Measurements from ENCODE around the gene MROH9. TPM values are rescaled to one million over a fixed set of nuclear protein-coding genes. Genes with fewer than 3 reads are reported as not detected.

Gene MROH9
- total and polyA plus RNA-seq, 2 experiments from 2014 or later, result 0.06 TPM; not detected in 1

DNA sequence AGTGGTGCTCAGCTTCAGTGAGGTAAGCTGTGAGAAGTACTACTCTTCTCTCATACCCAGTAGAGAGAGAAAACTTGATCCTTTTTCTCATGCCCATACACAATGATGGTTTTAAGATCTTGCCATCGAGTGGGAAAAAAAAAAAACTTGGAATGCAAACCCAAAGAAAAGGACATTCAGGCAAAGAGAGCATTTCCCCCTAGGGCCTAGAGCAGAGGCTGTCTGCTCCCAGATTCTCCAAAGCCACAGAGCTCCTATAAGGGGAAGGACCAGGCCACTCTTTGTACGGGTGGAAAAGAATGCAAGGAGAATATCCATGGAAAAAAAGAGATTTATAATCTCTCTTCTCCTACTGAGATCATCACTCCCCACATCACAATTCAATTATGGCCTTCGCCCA, 34.9 kb downstream of the MROH9 start (continued):
- TF ChIP-seq, protein P1, sequence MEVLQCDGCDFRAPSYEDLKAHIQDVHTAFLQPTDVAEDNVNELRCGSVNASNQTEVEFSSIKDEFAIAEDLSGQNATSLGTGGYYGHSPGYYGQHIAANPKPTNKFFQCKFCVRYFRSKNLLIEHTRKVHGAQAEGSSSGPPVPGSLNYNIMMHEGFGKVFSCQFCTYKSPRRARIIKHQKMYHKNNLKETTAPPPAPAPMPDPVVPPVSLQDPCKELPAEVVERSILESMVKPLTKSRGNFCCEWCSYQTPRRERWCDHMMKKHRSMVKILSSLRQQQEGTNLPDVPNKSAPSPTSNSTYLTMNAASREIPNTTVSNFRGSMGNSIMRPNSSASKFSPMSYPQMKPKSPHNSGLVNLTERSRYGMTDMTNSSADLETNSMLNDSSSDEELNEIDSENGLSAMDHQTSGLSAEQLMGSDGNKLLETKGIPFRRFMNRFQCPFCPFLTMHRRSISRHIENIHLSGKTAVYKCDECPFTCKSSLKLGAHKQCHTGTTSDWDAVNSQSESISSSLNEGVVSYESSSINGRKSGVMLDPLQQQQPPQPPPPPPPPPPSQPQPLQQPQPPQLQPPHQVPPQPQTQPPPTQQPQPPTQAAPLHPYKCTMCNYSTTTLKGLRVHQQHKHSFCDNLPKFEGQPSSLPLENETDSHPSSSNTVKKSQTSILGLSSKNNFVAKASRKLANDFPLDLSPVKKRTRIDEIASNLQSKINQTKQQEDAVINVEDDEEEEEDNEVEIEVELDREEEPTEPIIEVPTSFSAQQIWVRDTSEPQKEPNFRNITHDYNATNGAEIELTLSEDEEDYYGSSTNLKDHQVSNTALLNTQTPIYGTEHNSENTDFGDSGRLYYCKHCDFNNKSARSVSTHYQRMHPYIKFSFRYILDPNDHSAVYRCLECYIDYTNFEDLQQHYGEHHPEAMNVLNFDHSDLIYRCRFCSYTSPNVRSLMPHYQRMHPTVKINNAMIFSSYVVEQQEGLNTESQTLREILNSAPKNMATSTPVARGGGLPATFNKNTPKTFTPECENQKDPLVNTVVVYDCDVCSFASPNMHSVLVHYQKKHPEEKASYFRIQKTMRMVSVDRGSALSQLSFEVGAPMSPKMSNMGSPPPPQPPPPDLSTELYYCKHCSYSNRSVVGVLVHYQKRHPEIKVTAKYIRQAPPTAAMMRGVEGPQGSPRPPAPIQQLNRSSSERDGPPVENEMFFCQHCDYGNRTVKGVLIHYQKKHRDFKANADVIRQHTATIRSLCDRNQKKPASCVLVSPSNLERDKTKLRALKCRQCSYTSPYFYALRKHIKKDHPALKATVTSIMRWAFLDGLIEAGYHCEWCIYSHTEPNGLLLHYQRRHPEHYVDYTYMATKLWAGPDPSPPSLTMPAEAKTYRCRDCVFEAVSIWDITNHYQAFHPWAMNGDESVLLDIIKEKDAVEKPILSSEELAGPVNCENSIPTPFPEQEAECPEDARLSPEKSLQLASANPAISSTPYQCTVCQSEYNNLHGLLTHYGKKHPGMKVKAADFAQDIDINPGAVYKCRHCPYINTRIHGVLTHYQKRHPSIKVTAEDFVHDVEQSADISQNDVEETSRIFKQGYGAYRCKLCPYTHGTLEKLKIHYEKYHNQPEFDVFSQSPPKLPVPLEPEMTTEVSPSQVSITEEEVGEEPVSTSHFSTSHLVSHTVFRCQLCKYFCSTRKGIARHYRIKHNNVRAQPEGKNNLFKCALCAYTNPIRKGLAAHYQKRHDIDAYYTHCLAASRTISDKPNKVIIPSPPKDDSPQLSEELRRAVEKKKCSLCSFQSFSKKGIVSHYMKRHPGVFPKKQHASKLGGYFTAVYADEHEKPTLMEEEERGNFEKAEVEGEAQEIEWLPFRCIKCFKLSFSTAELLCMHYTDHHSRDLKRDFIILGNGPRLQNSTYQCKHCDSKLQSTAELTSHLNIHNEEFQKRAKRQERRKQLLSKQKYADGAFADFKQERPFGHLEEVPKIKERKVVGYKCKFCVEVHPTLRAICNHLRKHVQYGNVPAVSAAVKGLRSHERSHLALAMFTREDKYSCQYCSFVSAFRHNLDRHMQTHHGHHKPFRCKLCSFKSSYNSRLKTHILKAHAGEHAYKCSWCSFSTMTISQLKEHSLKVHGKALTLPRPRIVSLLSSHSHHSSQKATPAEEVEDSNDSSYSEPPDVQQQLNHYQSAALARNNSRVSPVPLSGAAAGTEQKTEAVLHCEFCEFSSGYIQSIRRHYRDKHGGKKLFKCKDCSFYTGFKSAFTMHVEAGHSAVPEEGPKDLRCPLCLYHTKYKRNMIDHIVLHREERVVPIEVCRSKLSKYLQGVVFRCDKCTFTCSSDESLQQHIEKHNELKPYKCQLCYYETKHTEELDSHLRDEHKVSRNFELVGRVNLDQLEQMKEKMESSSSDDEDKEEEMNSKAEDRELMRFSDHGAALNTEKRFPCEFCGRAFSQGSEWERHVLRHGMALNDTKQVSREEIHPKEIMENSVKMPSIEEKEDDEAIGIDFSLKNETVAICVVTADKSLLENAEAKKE (CRISPR knock-in tag; IDR thresholded peaks at IDR 0.05), result no peak
- TF ChIP-seq EZH2 (IDR thresholded peaks at IDR 0.05; ENCODE audit: low read depth, unreplicated experiment) (no peak), ZNF114 (CRISPR knock-in tag; IDR thresholded peaks at IDR 0.05) (no peak)

DNA sequence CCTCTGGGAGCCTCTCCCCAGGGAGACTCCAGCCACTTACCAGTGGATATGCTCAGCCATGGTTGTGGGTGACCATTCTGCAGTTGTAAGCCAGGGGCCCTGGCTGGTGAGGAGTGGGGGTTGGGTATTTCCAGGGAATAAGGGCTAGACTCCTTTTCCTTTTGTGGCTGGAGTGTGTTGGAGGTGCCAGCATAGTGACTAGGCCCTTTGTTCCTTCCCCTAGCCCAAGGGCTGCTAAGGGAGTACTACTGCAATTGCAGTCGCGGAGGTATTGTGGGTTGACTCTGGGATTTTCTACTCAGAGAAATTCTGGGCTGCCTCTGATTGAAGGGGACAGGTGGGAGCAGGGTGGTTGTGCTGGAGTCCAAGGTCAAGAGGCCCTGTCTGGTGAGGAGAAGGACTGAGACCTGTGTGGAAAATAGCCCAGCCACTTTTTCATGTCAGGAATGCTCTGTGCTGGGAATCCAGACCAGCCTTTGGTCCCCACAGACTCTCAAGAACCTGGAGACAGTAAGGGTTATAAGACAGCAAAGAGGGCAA, 43.1 kb downstream of the MROH9 start:
- no peaks in the 10 kb centered on the region for H3K79me2 ChIP-seq (replicated peaks; ENCODE audit: insufficient read depth)
- H3K27me3 Mint-ChIP-seq (ENCODE audit: insufficient read depth, low read depth, poor library complexity), result peaks cover 2% of the 10 kb centered on the region
- no peak overlapping the region for H3K27ac Mint-ChIP-seq
- no peaks in the 10 kb centered on the region for H3K36me3 ChIP-seq (ENCODE audit: insufficient read depth)
- TF ChIP-seq, protein P2, sequence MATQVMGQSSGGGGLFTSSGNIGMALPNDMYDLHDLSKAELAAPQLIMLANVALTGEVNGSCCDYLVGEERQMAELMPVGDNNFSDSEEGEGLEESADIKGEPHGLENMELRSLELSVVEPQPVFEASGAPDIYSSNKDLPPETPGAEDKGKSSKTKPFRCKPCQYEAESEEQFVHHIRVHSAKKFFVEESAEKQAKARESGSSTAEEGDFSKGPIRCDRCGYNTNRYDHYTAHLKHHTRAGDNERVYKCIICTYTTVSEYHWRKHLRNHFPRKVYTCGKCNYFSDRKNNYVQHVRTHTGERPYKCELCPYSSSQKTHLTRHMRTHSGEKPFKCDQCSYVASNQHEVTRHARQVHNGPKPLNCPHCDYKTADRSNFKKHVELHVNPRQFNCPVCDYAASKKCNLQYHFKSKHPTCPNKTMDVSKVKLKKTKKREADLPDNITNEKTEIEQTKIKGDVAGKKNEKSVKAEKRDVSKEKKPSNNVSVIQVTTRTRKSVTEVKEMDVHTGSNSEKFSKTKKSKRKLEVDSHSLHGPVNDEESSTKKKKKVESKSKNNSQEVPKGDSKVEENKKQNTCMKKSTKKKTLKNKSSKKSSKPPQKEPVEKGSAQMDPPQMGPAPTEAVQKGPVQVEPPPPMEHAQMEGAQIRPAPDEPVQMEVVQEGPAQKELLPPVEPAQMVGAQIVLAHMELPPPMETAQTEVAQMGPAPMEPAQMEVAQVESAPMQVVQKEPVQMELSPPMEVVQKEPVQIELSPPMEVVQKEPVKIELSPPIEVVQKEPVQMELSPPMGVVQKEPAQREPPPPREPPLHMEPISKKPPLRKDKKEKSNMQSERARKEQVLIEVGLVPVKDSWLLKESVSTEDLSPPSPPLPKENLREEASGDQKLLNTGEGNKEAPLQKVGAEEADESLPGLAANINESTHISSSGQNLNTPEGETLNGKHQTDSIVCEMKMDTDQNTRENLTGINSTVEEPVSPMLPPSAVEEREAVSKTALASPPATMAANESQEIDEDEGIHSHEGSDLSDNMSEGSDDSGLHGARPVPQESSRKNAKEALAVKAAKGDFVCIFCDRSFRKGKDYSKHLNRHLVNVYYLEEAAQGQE (IDR thresholded peaks at IDR 0.05; ENCODE audit: unreplicated experiment), result no peak
- no peak for TF ChIP-seq ZNF331 (CRISPR knock-in tag; IDR thresholded peaks at IDR 0.05; ENCODE audit: low read depth)
- no peak for TF ChIP-seq CREB1 (CRISPR knock-in tag; IDR thresholded peaks at IDR 0.05; ENCODE audit: low read depth)
- TF ChIP-seq, protein P3, sequence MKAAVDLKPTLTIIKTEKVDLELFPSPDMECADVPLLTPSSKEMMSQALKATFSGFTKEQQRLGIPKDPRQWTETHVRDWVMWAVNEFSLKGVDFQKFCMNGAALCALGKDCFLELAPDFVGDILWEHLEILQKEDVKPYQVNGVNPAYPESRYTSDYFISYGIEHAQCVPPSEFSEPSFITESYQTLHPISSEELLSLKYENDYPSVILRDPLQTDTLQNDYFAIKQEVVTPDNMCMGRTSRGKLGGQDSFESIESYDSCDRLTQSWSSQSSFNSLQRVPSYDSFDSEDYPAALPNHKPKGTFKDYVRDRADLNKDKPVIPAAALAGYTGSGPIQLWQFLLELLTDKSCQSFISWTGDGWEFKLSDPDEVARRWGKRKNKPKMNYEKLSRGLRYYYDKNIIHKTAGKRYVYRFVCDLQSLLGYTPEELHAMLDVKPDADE (IDR thresholded peaks at IDR 0.05), result no peak
- TF ChIP-seq, protein P4, sequence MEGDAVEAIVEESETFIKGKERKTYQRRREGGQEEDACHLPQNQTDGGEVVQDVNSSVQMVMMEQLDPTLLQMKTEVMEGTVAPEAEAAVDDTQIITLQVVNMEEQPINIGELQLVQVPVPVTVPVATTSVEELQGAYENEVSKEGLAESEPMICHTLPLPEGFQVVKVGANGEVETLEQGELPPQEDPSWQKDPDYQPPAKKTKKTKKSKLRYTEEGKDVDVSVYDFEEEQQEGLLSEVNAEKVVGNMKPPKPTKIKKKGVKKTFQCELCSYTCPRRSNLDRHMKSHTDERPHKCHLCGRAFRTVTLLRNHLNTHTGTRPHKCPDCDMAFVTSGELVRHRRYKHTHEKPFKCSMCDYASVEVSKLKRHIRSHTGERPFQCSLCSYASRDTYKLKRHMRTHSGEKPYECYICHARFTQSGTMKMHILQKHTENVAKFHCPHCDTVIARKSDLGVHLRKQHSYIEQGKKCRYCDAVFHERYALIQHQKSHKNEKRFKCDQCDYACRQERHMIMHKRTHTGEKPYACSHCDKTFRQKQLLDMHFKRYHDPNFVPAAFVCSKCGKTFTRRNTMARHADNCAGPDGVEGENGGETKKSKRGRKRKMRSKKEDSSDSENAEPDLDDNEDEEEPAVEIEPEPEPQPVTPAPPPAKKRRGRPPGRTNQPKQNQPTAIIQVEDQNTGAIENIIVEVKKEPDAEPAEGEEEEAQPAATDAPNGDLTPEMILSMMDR (conservative IDR thresholded peaks at IDR 0.05; ENCODE audit: low read depth in 2 of 2), result no peak
- no peak for TF ChIP-seq STAT1 (IDR thresholded peaks at IDR 0.05; ENCODE audit: unreplicated experiment)
- TF ChIP-seq POLR2AphosphoS5 (IDR thresholded peaks at IDR 0.05; ENCODE audit: low read depth), result no peak
- no peaks in the 10 kb centered on the region for H3K36me3 Mint-ChIP-seq (ENCODE audit: low read depth)
- H3K9me2 ChIP-seq (ENCODE audit: insufficient read depth), result no peaks in the 10 kb centered on the region; the same call in 1 of the 2 replicates
- no peak overlapping the region for H3K4me3 ChIP-seq
- no peaks in the 10 kb centered on the region for H3K4me1 ChIP-seq (ENCODE audit: insufficient read depth)
- H3F3A ChIP-seq (replicated peaks; ENCODE audit: low read depth), result no peaks in the 10 kb centered on the region
- no peak overlapping the region for H3K27ac ChIP-seq (ENCODE audit: low read depth)
- DNase-seq (ENCODE audit: low spot score) (no peak), ATAC-seq (no peak)
- H3K4me3 Mint-ChIP-seq, result no peak overlapping the region
- H3K4me1 Mint-ChIP-seq, result no peaks in the 10 kb centered on the region
- peaks cover 2% of the 10 kb centered on the region; the same call in 1 of the 3 replicates for H3K9me3 Mint-ChIP-seq
- H3K4me2 ChIP-seq, result no peak overlapping the region
- no peaks in the 10 kb centered on the region for H3K27me3 ChIP-seq (ENCODE audit: insufficient read depth)
- H2AFZ ChIP-seq, result no peak overlapping the region
- no peaks in the 10 kb centered on the region for H4K20me1 ChIP-seq (replicated peaks; ENCODE audit: insufficient read depth)

All from GM23338 (cell line).